HG02870 (cell line): ENCODE measurements around the gene CEP85L.

Experiments used
- ATAC-seq: cut with Tn5 transposase; IDR thresholded peaks from one replicate; pipeline ENCODE4 v1.9.1; 2021; ENCODE audit warnings: mild to moderate bottlenecking, moderate library complexity; ENCODE audit not compliant: unreplicated experiment

CEP85L gene

GRCh38 chr6:118580585-118581419 is 70.6 kb downstream of the CEP85L start:
- ATAC-seq: no peak

GRCh38 chr6:118579786-118580185 is 71.6 kb downstream of the CEP85L start:
- no peak for ATAC-seq

- ATAC-seq: no peak
Observed at GRCh38 chr6:118578617-118579016, 72.8 kb downstream of the CEP85L start.

DNA sequence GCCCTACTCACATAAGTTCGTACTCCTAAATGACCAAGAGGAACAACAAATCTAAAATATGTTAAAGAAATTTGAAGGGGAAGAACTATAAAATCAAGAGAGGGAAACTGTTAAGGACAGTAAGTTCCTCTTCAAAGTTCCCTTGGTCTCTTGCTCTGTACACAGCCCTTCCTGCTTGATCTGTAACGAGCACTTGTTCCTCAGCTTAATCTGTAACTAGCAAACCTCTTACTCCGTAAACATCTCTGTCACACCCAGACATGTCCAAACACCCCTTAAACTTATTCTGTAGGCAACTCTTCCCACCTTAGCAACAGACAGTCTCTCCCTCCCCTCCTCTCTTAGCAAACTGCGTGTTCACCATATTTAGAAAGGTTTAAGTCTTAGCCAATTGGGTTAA is 73.4 kb downstream of the CEP85L start:
- no peak for ATAC-seq

DNA sequence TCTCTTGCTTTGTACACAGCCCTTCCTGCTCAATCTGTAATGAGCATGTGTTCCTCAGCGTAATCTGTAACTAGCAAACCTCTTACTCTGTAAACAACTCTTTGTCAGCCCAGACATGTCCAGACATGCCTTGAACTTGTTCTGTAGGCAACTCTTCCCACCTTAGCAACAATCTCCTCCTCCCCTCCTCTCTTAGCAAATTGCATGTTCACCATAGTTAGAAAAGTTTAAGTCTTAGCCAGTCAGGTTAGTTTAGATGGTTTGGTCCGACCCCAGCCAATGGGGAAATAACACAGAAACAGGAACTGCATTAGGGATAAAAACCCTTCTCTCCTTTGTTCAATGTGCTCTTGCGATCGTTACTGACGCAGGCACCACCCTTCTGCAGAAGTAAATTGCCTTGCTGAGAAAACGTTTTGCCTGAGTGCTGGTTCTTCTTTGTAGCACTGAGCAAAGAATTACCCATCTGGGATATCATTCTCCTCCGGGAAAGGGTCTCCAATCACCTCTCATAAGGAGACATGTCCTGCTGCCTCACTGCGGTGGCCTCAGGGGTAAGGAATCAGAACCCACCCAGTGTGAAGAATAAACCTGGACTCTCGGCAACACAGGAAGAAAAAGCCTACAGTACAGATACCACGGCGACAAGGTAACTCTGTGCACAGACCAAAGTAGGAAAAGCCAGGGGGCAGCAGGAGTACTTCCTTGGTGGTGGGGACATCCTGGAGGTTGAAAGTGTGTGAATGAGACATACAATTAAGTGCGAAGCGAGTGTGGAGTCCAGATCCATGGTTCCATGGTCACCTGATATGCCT is 77.1 kb downstream of the CEP85L start:
- ATAC-seq: no peak

- no peak for ATAC-seq
Observed at GRCh38 chr6:118571121-118571520, 80.3 kb downstream of the CEP85L start.

DNA sequence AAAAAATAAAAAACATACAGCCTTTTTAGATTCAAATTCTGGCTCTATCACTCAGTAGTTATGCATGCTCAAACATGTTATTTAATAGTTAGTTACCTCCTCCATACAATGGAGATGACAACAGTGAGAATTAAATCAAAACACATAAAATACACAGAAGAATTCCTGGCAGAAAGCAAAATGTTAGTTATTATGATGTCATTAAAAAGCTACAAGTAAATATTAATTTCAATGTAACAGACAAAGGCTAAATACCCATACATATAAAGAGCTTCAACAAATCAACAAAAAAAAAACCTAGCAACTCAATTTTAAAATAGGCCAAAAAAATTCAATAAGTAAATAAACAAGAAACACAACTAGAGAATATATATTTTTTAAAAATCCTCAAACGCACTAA is 81.9 kb downstream of the CEP85L start:
- no peak for ATAC-seq

GRCh38 chr6:118567974-118568373 is 83.4 kb downstream of the CEP85L start:
- ATAC-seq: no peak

- peak; percentile 99 for ATAC-seq
Observed at GRCh38 chr6:118565311-118565960, 86.0 kb downstream of the CEP85L start.

DNA sequence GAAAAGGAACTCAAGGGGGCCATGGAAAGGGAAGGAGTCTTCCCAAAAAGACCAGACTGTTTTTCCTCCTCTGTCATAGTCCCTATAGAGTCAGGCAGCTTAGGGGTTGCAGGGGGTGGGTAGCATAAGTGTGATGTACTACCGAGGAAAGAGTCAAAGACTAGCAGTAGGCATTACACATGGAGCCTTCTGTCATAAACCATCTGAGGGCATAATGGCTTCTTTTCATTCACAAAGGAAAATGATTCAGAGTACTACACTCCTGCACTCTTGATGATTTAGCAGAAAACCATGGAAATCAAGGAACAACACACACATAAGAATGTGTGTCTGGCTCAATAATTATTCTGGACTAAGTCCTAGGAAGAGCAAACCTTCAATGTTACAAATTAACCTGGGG is 88.4 kb downstream of the CEP85L start:
- ATAC-seq: no peak

DNA sequence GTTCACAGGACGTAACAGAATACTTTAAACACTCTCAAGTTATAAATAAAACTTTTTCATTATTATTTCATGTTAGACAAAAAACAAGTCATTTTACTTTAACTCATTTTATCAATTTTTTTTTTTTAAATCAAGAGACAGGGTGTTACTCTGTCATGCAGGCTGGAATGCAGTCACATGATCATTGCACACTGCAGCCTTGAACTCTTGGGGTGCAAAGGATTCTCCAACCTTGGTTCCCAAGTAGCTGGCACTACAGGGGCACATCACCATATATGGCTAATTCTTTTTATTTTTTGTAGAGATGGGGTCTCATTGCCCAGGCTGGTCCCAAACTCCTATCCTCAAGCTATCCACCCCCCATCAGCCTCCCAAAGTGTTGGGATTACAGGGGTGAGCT is 89.1 kb downstream of the CEP85L start:
- ATAC-seq: no peak

DNA sequence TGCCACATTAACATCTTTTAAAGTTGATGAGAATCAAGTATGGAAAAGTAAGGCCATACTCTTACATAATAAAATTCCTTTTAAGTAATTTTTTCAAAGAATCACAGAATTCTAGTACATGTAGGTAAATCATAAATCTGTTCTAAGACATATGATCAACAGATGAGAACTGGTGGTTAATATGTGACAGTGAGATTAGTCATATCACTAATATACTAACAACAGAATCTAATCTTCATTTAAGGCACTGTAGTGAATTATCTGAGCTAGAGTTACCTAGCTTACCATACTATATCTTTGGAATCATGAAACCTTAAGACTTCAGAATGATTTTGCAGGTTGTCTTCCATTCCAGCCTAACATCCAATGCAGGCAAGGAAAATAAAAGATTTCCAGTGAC is 91.7 kb downstream of the CEP85L start:
- no peak for ATAC-seq

DNA sequence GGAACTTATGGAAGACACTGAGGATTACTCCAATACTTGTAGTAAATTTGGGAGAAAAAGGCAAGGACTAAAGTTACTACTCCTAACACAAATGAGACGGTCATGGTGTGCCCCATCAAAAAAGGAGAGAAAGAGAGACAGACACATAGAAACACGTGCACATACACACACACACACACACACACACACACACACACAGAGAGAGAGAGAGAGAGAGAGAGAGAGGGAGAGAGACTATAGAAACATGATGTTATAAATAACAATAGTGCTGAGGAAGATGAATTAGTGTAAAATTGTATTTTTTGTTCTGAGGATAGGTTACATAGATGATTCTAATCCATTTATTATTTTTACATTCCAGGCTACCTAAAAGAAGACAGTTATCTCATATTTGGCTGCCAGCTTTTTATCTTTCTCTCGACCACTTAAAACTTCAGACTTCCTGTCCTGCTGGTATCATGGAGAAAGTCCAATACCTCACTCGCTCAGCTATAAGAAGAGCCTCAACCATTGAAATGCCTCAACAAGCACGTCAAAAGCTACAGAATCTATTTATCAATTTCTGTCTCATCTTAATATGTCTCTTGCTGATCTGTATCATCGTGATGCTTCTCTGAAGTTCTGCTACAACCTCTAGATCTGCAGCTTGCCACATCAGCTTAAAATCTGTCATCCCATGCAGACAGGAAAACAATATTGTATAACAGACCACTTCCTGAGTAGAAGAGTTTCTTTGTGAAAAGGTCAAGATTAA is 92.8 kb downstream of the CEP85L start:
- ATAC-seq: no peak

DNA sequence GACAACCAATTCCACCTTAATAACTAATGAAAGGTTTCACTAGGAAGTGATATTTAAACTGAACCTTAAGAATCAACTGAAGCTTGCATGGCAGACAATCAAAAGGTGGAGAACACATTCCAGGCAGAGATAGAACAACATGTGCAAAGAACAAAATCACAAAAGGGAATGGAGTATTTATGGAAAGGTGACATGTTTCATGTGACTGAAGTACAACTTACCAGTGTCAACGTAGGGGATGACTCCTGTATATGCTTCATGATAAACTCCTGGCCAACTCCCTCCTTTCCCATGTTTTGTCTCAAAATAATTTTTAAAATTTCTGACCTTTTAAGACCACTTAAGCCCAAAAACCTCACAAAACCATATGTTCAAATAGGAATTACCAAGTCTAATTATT is 96.7 kb downstream of the CEP85L start:
- ATAC-seq: no peak

DNA sequence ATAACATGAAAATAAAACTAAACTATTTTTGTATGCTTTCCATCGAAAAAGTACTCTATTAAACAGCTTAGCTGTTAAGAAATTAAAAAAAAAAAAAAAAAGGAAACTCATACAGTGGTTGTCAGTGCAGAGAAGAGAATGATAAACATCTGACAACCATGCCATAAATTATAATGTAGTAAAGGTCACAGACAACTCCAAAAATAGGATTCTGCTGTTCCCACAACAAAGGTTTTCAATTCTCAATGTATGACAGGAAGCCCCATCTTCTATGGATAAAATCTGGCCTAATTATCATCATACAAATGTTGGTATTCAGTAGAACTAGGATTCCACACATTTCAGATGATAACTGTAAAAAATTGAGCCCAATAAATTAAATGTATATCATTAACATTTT is 98.3 kb downstream of the CEP85L start:
- ATAC-seq: no peak

DNA sequence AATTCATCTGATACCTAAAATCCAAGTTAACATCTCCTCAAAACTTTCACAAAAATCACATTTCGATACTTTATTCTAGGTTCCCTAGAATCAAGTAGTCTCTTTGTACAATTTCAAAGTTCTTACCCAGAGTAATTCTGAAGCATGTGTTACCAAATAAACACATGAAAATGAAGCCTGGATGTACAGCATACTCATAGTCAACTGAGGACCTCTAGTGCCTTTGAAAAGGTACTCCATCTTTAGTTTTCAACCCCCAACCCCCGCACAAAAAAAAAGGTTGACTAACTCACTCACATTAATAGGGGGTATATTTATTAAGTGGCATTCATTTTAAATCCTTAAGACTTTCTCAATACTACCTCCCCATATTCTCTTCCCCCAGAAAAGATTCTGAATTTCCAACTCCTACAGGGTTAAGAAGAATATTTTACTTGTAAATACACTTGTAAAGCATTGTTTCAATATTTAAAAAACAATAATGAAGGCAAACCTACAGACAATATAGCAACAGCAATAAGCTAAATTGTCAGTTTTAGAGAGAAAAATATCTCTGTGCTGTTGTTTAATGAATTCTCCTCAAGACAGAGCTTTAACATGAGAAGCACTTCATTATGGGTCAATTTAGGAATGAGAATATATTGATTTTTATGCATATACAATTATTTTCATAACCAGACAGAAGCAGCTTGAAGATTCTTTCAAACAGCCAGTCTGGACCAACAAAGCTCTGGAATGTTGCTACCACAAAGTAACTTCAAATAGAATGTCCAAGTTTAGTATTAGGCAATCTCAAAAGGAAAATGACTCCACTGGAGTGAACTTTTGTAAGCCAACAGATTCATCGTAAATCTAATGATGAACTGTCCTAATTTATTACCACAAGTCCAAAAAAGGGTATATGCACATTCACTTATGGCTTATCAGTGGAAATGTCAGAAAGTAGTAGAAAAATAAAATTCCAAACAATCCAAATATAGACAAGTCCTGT is 100.0 kb downstream of the CEP85L start:
- peak; percentile 87 for ATAC-seq

DNA sequence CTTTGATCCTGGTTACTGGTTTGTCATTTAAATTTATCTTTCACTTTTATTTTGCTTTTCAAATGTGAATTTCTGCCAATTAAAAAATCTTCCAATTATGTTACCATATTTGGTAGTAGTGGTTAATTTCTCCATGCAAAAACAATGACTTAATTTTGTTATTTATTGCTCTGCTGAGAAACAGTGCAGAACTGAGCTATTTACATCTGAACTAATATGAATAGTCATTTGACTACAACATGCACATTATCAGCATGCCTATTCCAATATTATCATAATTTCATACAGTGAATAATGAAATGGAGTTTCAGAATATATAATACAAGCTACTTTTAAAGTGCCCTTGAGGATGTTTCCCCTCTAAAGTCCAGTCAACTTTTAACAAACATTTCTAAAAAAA is 102.8 kb downstream of the CEP85L start:
- no peak for ATAC-seq

DNA sequence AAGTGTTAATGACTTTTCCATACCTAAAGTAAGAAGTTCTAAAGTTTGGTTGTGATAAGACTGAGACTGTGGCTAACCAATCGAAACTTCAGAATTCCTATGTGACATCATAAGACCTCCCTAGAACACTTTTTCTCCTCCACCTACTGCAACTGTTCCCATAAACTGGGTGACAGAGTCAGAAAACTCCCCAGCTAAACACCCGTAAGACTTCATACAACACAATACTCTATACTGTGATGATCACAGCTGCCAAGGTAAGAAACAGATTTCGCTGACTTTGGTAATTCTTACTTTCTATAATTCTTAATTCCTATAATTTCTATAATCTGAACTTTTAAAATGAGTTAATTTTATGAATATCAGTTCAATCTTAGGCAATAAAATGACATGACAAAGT is 103.3 kb downstream of the CEP85L start, which contains the start of gene PLN:
PLN (plus strand) TSS at position 161 of the 400 bp plus-strand sequence. CDS start 10,626 bp downstream, outside the sequence.
- ATAC-seq: no peak

- no peak for ATAC-seq
Observed at GRCh38 chr6:118546880-118547218, 104.5 kb downstream of the CEP85L start.
